Thoracic aorta (tissue), 2 donors: Measurements from ENCODE around the gene CANT1. TPM values are rescaled to one million over a fixed set of nuclear protein-coding genes. Genes with fewer than 3 reads are reported as not detected.
A peak's percentile ranks its signal among the peaks of the same experiment; 100 is the strongest.

ENCODE experiments used
- ATAC-seq: fragments of 150-250 bp; one replicate; pipeline ENCODE4 v1.8.0; 2017; ENCODE audit warnings: low read depth; ENCODE audit not compliant: insufficient number of reproducible peaks, low FRiP score
- DNase-seq: peaks from one replicate; pipeline ENCODE4 v3.0.0-alpha.2; 2020; ENCODE audit warnings: low spot score
- H3K27ac ChIP-seq, 2 donors: fragments of 200-600 bp; sonication (generic); 1 replicate in 1 of 2; 2 replicates in 1 of 2; pipeline ENCODE4 v1.5.1; 2016; ENCODE audit warnings: mild to moderate bottlenecking in 2 of 2, moderate library complexity in 2 of 2
- H3K27me3 ChIP-seq: fragments of 200-600 bp; sonication (generic); replicated peaks from 2 replicates; pipeline ENCODE4 v1.6.0; 2016; ENCODE audit warnings: mild to moderate bottlenecking; ENCODE audit not compliant: insufficient read depth
- H3K36me3 ChIP-seq: fragments of 200-600 bp; sonication (generic); one replicate; pipeline ENCODE4 v1.5.1; 2016
- H3K4me1 ChIP-seq, 2 donors: fragments of 200-600 bp; sonication (generic); 1 replicate in 1 of 2; 2 replicates in 1 of 2; pipeline versions ENCODE4 v1.5.1 to v1.6.0; 2016; ENCODE audit warnings: low read depth in 2 of 2, mild to moderate bottlenecking in 1 of 2; ENCODE audit not compliant: control insufficient read depth in 1 of 2
- H3K4me3 ChIP-seq: fragments of 200-600 bp; sonication (generic); 2 replicates; pipeline ENCODE4 v1.5.1; 2016; ENCODE audit warnings: mild to moderate bottlenecking
- H3K9me3 ChIP-seq: fragments of 200-600 bp; sonication (generic); 2 replicates; pipeline ENCODE4 v1.5.1; 2016
- CTCF ChIP-seq: fragments of 200-600 bp; sonication (generic); IDR thresholded peaks from one replicate; pipeline ENCODE4 v1.5.1; 2019; ENCODE audit warnings: antibody characterized with exemption
- total RNA-seq, 2 donors: library from RNA; depleted of rRNA; stranded (reverse); fragments of >200 nt; gene quantifications; one replicate each; pipeline versions ENCODE4 v1.1.0 to v1.2.3, GENCODE V29; 2016

CANT1 gene
- total RNA-seq, 2 donors from 2014 or later = 21.4 to 41.0 TPM

- Histone ChIP-seq H3K4me1 (peaks cover 10 to 67% of the 10 kb centered on the region in 2 donors), H3K36me3 (peaks cover 22% of the 10 kb centered on the region), H3K9me3 (no peaks in the 10 kb centered on the region), H3K27ac (no peak overlapping the region), H3K4me3 (no peak overlapping the region), H3K27me3 (no peaks in the 10 kb centered on the region)
- no peak for TF ChIP-seq CTCF
- DNase-seq = no peak
- no peak for ATAC-seq
Observed at GRCh38 chr17:79043191-79043930, 33.8 kb upstream of the CANT1 start.

- TF ChIP-seq CTCF = peak; percentile 85
- Histone ChIP-seq H3K4me3 (no peak overlapping the region), H3K4me1 (peaks cover 10 to 67% of the 10 kb centered on the region in 2 donors), H3K9me3 (no peaks in the 10 kb centered on the region), H3K36me3 (peaks cover 16% of the 10 kb centered on the region), H3K27me3 (no peaks in the 10 kb centered on the region), H3K27ac (no peak overlapping the region)
- ATAC-seq (no peak), DNase-seq (no peak)
Observed at GRCh38 chr17:79042421-79043190, 33.0 kb upstream of the CANT1 start.

- H3K4me1 ChIP-seq = peaks cover 12 to 67% of the 10 kb centered on the region in 2 donors
- no peak for ATAC-seq
- peaks cover 13% of the 10 kb centered on the region for H3K36me3 ChIP-seq
- no peak overlapping the region for H3K4me3 ChIP-seq
- no peak overlapping the region for H3K27ac ChIP-seq
- DNase-seq = no peak
- no peak for TF ChIP-seq CTCF
- H3K9me3 ChIP-seq = no peaks in the 10 kb centered on the region
- H3K27me3 ChIP-seq = no peaks in the 10 kb centered on the region
Observed at GRCh38 chr17:79041723-79042420, 32.3 kb upstream of the CANT1 start.

- TF ChIP-seq CTCF = no peak
- Histone ChIP-seq H3K36me3 (peaks cover 13% of the 10 kb centered on the region), H3K4me3 (no peak overlapping the region), H3K27me3 (no peaks in the 10 kb centered on the region), H3K4me1 (peaks cover 15 to 67% of the 10 kb centered on the region in 2 donors), H3K27ac (no peak overlapping the region), H3K9me3 (no peaks in the 10 kb centered on the region)
- DNase-seq = no peak
- no peak for ATAC-seq
Observed at GRCh38 chr17:79041041-79041570, 31.5 kb upstream of the CANT1 start.

- ATAC-seq = no peak
- H3K4me3 ChIP-seq = no peak overlapping the region
- no peak for DNase-seq
Observed at GRCh38 chr17:79039886-79040285, 30.3 kb upstream of the CANT1 start.

More at GRCh38 chr17:79039886-79040285, 30.3 kb upstream of the CANT1 start:
- no peak overlapping the region for H3K27ac ChIP-seq
- no peaks in the 10 kb centered on the region for H3K27me3 ChIP-seq
- TF ChIP-seq CTCF = no peak
- H3K9me3 ChIP-seq = no peaks in the 10 kb centered on the region
- peaks cover 20 to 67% of the 10 kb centered on the region in 2 donors for H3K4me1 ChIP-seq
- H3K36me3 ChIP-seq = peaks cover 12% of the 10 kb centered on the region
